Stimulated activated CD4-positive, alpha-beta T cell treated with anti-CD3 and anti-CD28 coated beads, TNF-alpha, amount 100 ng/mL, for 1 hour (primary cell): ENCODE measurements around the gene IFT80.

Experiments used
- DNase-seq, 3 donors: peaks; one replicate each; pipeline ENCODE4 v3.0.0-alpha.2; 2020; ENCODE audit warnings: low read depth in 3 of 3, low spot score in 1 of 3

IFT80 gene

DNA sequence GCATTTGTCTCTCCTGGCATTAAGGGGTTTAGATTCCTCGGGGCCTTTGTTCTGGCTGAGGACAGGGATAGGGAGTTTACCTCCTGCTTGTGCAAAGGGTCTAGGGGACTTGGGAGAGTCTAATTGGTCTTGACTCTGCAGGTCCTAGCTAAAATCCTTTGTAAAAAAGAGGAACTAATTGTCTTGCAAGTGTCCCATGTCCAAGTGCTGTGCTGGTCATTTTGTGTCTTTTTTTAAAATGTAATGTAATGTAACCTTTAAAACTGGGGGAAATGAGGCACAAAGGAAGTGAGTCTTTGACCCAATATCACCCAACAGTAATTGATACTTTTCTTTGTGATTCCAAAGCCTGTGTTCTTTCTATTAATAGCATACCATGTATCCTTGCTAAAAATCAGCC is 188.7 kb downstream of the IFT80 start:
- DNase-seq = no peak
